PC-3 (cell line): ENCODE measurements around the gene PXK. TPM values are rescaled to one million over a fixed set of nuclear protein-coding genes. Genes with fewer than 3 reads are reported as not detected.

Experiments
- ATAC-seq: fragments of 200-7000 bp; cut with Tn5 transposase; 2 replicates; pipeline ENCODE4 v1.9.1; 2020; ENCODE audit warnings: mild to moderate bottlenecking, moderate library complexity
- BruUV-seq: library from RNA; stranded (reverse); fragments of 400-500 nt; replicated peaks from 2 replicates; lab custom pipeline; 2021; lab: Mats Ljungman, UMichigan
- CTCF ChIA-PET: fragments of 300-600 bp; sonication (Branson Sonifier 250); formaldehyde crosslinking; loops from one replicate; lab custom pipeline; 2022; ENCODE audit warnings: antibody characterized with exemption; lab: Charles Lee
- POLR2A ChIA-PET: fragments of 300-600 bp; sonication (Branson Sonifier 250); formaldehyde crosslinking; loops from one replicate; lab custom pipeline; 2022; ENCODE audit warnings: antibody characterized with exemption; ENCODE audit not compliant: unreplicated experiment; lab: Charles Lee
- DNase-seq: peaks from one replicate; pipeline ENCODE4 v3.0.0-alpha.2; 2015
- H2AFZ ChIP-seq: fragments of 300-600 bp; sonication (generic); 2 replicates; pipeline ENCODE4 v1.6.0; 2016; ENCODE audit warnings: antibody characterized with exemption, low read length
- H3F3A ChIP-seq: fragments of 300-600 bp; sonication (generic); one replicate; pipeline ENCODE4 v1.6.0; 2017; ENCODE audit warnings: antibody characterized with exemption, low read length, control low read depth, mild to moderate bottlenecking; ENCODE audit not compliant: unreplicated experiment
- H3K27ac ChIP-seq: fragments of 300-600 bp; sonication (generic); 2 replicates; pipeline ENCODE4 v1.5.1; 2016; ENCODE audit warnings: mild to moderate bottlenecking, low read length
- H3K27me3 ChIP-seq: fragments of 300-600 bp; sonication (generic); 2 replicates; pipeline ENCODE4 v1.6.1; 2016; ENCODE audit warnings: low read length, mixed read lengths
- H3K36me3 ChIP-seq: fragments of 300-600 bp; sonication (generic); 2 replicates; pipeline ENCODE4 v1.6.1; 2016; ENCODE audit warnings: low read depth, mixed run types, low read length, mixed read lengths
- H3K4me1 ChIP-seq: fragments of 300-600 bp; sonication (generic); 2 replicates; pipeline ENCODE4 v1.5.1; 2016; ENCODE audit warnings: low read length; ENCODE audit not compliant: insufficient read depth
- H3K4me2 ChIP-seq: fragments of 300-600 bp; sonication (generic); 2 replicates; pipeline ENCODE4 v1.6.0; 2016; ENCODE audit warnings: low read length
- H3K4me3 ChIP-seq: fragments of 300-600 bp; sonication (generic); 2 replicates; pipeline ENCODE4 v1.5.1; 2016; ENCODE audit warnings: mild to moderate bottlenecking, low read length, mixed read lengths
- H3K79me2 ChIP-seq: fragments of 300-600 bp; sonication (generic); 2 replicates; pipeline ENCODE4 v1.6.1; 2017; ENCODE audit warnings: low read length, mixed read lengths
- H3K9ac ChIP-seq: fragments of 300-600 bp; sonication (generic); 2 replicates; pipeline ENCODE4 v1.6.0; 2016; ENCODE audit warnings: mild to moderate bottlenecking, low read length
- H3K9me2 ChIP-seq: fragments of 300-600 bp; sonication (generic); replicated peaks from 2 replicates; pipeline ENCODE4 v1.6.1; 2016; ENCODE audit warnings: mixed run types, low read length, mixed read lengths
- H3K9me3 ChIP-seq: fragments of 300-600 bp; sonication (generic); 2 replicates; pipeline ENCODE4 v1.6.1; 2016; ENCODE audit warnings: low read length, mixed read lengths
- H4K20me1 ChIP-seq: fragments of 300-600 bp; sonication (generic); 2 replicates; pipeline ENCODE4 v1.6.1; 2016; ENCODE audit warnings: low read length, mixed read lengths
- CTCF ChIP-seq: fragments of 300-600 bp; sonication (generic); conservative IDR thresholded peaks from 2 replicates; pipeline ENCODE4 v1.5.1; 2017; ENCODE audit warnings: antibody characterized with exemption, low read depth, mild to moderate bottlenecking, low read length
- EZH2 ChIP-seq: fragments of 300-600 bp; sonication (generic); IDR thresholded peaks from one replicate; pipeline ENCODE4 v1.6.1; 2017; ENCODE audit warnings: antibody characterized with exemption, mild to moderate bottlenecking, low read length; ENCODE audit not compliant: unreplicated experiment
- EZH2phosphoT487 ChIP-seq: fragments of 300-600 bp; sonication (generic); IDR thresholded peaks from 2 replicates; pipeline ENCODE4 v1.6.1; 2018; ENCODE audit warnings: mild to moderate bottlenecking, antibody characterized with exemption, low read length, borderline replicate concordance
- intact Hi-C: fragments of 100-400 bp; cut with micrococcal nuclease; formaldehyde crosslinking; loops from 2 replicates; pipeline ENCODE4 v1.9.0; 2023
- total RNA-seq: library from RNA; depleted of rRNA; stranded (reverse); fragments of >200 nt; gene quantifications from 2 replicates; pipeline ENCODE4 v1.2.3, GENCODE V29; 2014

Gene PXK
- total RNA-seq, 1 experiment from 2014 or later: 14.5 TPM

- Histone ChIP-seq H3K4me3 (no peak overlapping the region), H3K9ac (no peak overlapping the region), H3K4me1 (no peaks in the 10 kb centered on the region), H3K27ac (no peak overlapping the region), H3K36me3 (no peaks in the 10 kb centered on the region), H3K9me2 (no peaks in the 10 kb centered on the region), H3K9me3 (no peaks in the 10 kb centered on the region), H3K4me2 (no peak overlapping the region), H3F3A (no peaks in the 10 kb centered on the region), H3K79me2 (no peaks in the 10 kb centered on the region), H4K20me1 (no peaks in the 10 kb centered on the region), H2AFZ (no peak overlapping the region), H3K27me3 (no peaks in the 10 kb centered on the region)
- DNase-seq (no peak), ATAC-seq (no peak)
- intact Hi-C loops: no loop called here
- ChIA-PET POLR2A (no interaction called here), CTCF (no interaction called here)
- TF ChIP-seq EZH2: no peak
- TF ChIP-seq EZH2phosphoT487: no peak
- no peak for TF ChIP-seq CTCF
- no TSS peak for BruUV-seq
These were observed 24.7 kb downstream of the PXK start for GRCh38 chr3:58357402-58357801.

GRCh38 chr3:58358092-58358491 is 25.4 kb downstream of the PXK start:
- Histone ChIP-seq H3K9ac (no peak overlapping the region), H3K4me3 (no peak overlapping the region), H3K9me3 (no peaks in the 10 kb centered on the region), H3K4me1 (no peaks in the 10 kb centered on the region), H4K20me1 (no peaks in the 10 kb centered on the region), H3K4me2 (no peak overlapping the region), H2AFZ (no peak overlapping the region), H3K9me2 (no peaks in the 10 kb centered on the region), H3K27ac (no peak overlapping the region), H3K79me2 (no peaks in the 10 kb centered on the region), H3F3A (no peaks in the 10 kb centered on the region), H3K36me3 (no peaks in the 10 kb centered on the region), H3K27me3 (no peaks in the 10 kb centered on the region)
- no TSS peak for BruUV-seq
- DNase-seq: no peak
- ChIA-PET POLR2A (no interaction called here), CTCF (no interaction called here)
- ATAC-seq: no peak
- intact Hi-C loops: no loop called here
- TF ChIP-seq EZH2 (no peak), CTCF (no peak), EZH2phosphoT487 (no peak)

- ChIA-PET CTCF (no interaction called here), POLR2A (no interaction called here)
- Histone ChIP-seq H2AFZ (no peak overlapping the region), H3K4me1 (no peaks in the 10 kb centered on the region), H3K9me3 (no peaks in the 10 kb centered on the region), H3K27me3 (no peaks in the 10 kb centered on the region), H3K36me3 (no peaks in the 10 kb centered on the region), H3K4me3 (no peak overlapping the region), H3K4me2 (no peak overlapping the region), H3K79me2 (no peaks in the 10 kb centered on the region), H3K27ac (no peak overlapping the region), H3F3A (no peaks in the 10 kb centered on the region), H3K9me2 (no peaks in the 10 kb centered on the region), H4K20me1 (no peaks in the 10 kb centered on the region), H3K9ac (no peak overlapping the region)
- DNase-seq (no peak), ATAC-seq (no peak)
- BruUV-seq: no TSS peak
- TF ChIP-seq EZH2: no peak
- TF ChIP-seq EZH2phosphoT487: no peak
- no peak for TF ChIP-seq CTCF
- intact Hi-C loops: no loop called here
These were observed 26.1 kb downstream of the PXK start for GRCh38 chr3:58358808-58359207.
